Adrenal gland (tissue), 12 donors: ENCODE results near the gene TBC1D2. TPM values are rescaled to one million over a fixed set of nuclear protein-coding genes. Genes with fewer than 3 reads are reported as not detected.

Experiments
- DNase-seq, 7 donors: peaks; one replicate each; pipeline ENCODE4 v3.0.0-alpha.2; 2019 to 2020
- H3K27ac ChIP-seq, 5 donors: fragments of 200-600 bp; sonication (generic) in 4 of 5; 1 replicate in 3 of 5; 2 replicates in 2 of 5; pipeline versions ENCODE4 v1.5.1 to v1.8.0; 2016 to 2020; ENCODE audit warnings: mild to moderate bottlenecking in 1 of 5
- H3K27me3 ChIP-seq: fragments of 200-600 bp; 2 replicates; pipeline ENCODE4 v1.8.0; 2021
- H3K36me3 ChIP-seq, 2 donors: fragments of 200-600 bp; replicated peaks in 1 of 2; 1 replicate in 1 of 2; 2 replicates in 1 of 2; pipeline versions ENCODE4 v1.5.1 to v1.8.0; 2018 to 2022
- H3K4me1 ChIP-seq, 2 donors: fragments of 200-600 bp; replicated peaks in 1 of 2; 1 replicate in 1 of 2; 2 replicates in 1 of 2; pipeline versions ENCODE4 v1.5.1 to v1.8.0; 2018 to 2021
- H3K4me3 ChIP-seq, 4 donors: fragments of 200-600 bp; sonication (generic) in 3 of 4; one replicate each; pipeline ENCODE4 v1.5.1; 2016 to 2018
- H3K9me3 ChIP-seq, 3 donors: fragments of 200-600 bp; sonication (generic) in 1 of 3; replicated peaks in 1 of 3; 1 replicate in 2 of 3; 2 replicates in 1 of 3; pipeline versions ENCODE4 v1.5.1 to v1.8.0; 2016 to 2021
- POLR2A ChIP-seq, 2 donors: fragments of 450-650 bp; IDR thresholded peaks; one replicate each; pipeline ENCODE4 v1.6.1; 2017; ENCODE audit warnings: antibody characterized with exemption in 2 of 2, mild to moderate bottlenecking in 2 of 2, moderate library complexity in 1 of 2
- WGBS, 4 donors: extraction: QIAGEN DNeasy Blood & Tissue Kit in 2 of 4; methylation state at CpG; one replicate each; pipeline versions ENCODE4 v1.1.5 to v1.1.7; 2013 to 2017; 5-methylcytosine and 5-hydroxymethylcytosine counted together
- intact Hi-C, 2 donors: fragments of 100-400 bp; cut with DNase I; formaldehyde crosslinking; loops; one replicate each; pipeline versions ENCODE4 v1.14.1 to v1.15.0; 2022 to 2023
- polyA plus RNA-seq, 3 donors: library from polyadenylated mRNA; stranded (reverse); fragments of 200-250 nt in 2 of 3; fragments of 350-450 nt in 1 of 3; fragmentation: Illumina TruSeq in 1 of 3; extraction: RNeasy Lipid Tissue Mini Kit (QIAGEN cat#74804) in 1 of 3; gene quantifications; one replicate each; pipeline ENCODE4 v1.2.3, GENCODE V29; 2013 to 2014
- total RNA-seq, 9 donors: library from RNA; depleted of rRNA in 4 of 9; stranded (reverse); fragments of >200 nt in 4 of 9; fragments of 120-200 nt in 1 of 9; fragmentation: NEBNext Ultra II Directional in 1 of 9; extraction: Animal tissue kit (Norgen Biotek cat#: 25700) in 1 of 9; gene quantifications; one replicate each; pipeline versions ENCODE4 v1.1.0 to v1.2.4, GENCODE V29; 2013 to 2023
- TF ChIP-seq, protein P1 (sequence below), 6 experiments: fragments of 450-650 bp in 4 of 6; fragments of 200-600 bp in 2 of 6; sonication (generic) in 1 of 6; IDR thresholded peaks; 1 replicate in 5 of 6; 2 replicates in 1 of 6; pipeline versions ENCODE4 v1.5.1 to v1.8.0; 2016 to 2021; ENCODE audit warnings: antibody characterized with exemption in 6 of 6, mild to moderate bottlenecking in 2 of 6, moderate library complexity in 1 of 6
- donor health status: healthy with polysubstance abuse.
- donor health status: Bipolar disorder and iron deficiency.
- donor health status: DM: yes; HTN: yes; CAD: no.
- donor health status: DM: no; HTN: no; CAD: no.
- donor health status: DM: no; HTN: no; CAD: no.
- donor health status: DM: yes; HTN: yes; CAD: no.

The TBC1D2 gene
- total and polyA plus RNA-seq, 12 donors, result 0.67 to 21.9 (median 10.8) TPM

DNA sequence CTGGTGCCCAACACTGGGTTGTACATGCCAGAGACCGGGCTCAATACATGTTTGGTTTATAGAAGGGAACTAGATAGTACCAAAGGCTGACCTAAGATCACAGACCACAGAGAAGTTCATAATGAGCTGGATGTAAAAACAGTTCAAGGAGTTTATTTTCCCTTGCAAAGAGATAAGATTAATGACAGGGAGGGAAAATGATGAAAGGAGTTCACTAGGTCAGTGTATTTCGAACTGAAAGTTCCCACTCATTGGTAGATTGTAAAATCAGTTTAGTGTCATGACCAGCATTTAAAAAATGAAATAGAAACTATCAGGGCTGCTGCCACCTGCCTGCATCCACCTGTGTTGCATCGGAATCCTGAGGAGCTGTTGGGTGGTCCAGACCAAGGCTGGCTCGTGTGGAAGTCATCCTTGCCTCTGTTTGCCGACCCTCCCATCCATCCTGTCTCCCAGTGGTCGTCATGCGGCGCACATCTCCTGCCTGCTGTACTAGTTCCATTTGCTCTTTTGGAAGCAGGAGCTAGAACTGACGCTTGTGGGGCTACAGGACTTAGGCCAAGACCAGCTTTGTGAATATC, 21.1 kb downstream of the TBC1D2 start:
- Histone ChIP-seq H3K27me3 (no peaks in the 10 kb centered on the region), H3K9me3 (no peaks in the 10 kb centered on the region), H3K4me1 (peaks cover 0 to 4% of the 10 kb centered on the region in 2 donors), H3K27ac (no peak overlapping the region), H3K4me3 (no peak overlapping the region), H3K36me3 (no peaks in the 10 kb centered on the region)
- TF ChIP-seq, protein P1, sequence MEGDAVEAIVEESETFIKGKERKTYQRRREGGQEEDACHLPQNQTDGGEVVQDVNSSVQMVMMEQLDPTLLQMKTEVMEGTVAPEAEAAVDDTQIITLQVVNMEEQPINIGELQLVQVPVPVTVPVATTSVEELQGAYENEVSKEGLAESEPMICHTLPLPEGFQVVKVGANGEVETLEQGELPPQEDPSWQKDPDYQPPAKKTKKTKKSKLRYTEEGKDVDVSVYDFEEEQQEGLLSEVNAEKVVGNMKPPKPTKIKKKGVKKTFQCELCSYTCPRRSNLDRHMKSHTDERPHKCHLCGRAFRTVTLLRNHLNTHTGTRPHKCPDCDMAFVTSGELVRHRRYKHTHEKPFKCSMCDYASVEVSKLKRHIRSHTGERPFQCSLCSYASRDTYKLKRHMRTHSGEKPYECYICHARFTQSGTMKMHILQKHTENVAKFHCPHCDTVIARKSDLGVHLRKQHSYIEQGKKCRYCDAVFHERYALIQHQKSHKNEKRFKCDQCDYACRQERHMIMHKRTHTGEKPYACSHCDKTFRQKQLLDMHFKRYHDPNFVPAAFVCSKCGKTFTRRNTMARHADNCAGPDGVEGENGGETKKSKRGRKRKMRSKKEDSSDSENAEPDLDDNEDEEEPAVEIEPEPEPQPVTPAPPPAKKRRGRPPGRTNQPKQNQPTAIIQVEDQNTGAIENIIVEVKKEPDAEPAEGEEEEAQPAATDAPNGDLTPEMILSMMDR (IDR thresholded peaks at IDR 0.05), result no peak
- no peak for TF ChIP-seq POLR2A (IDR thresholded peaks at IDR 0.05)
- 81 to 92% (median 86%) methylated on average over 8 to 9 of the region's 9 CpGs for WGBS, 4 donors
- no peak for DNase-seq
- intact Hi-C loops, result no loop called here

DNA sequence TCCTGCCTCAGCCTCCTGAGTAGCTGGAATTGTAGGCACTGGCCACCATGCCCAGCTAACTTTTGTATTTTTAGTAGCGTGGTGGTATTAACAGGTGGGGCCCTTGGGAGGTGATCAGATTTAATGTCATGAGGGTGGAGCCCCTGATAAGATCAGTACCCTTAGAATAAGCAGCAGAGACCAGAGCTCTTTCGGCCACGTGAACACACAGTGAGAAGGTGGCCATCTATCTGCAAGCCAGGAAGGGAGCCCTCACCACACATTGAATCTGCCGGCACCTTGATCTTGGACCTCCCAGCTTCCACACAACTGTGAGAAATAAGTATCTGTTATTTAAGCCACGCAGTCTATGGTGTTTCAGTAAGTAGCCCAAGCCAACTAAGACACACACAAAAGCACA, 22.5 kb downstream of the TBC1D2 start:
- 93 to 100% (median 99%) methylated on average over 5 of the region's 5 CpGs for WGBS, 4 donors
- H3K27me3 ChIP-seq, result no peaks in the 10 kb centered on the region

DNA sequence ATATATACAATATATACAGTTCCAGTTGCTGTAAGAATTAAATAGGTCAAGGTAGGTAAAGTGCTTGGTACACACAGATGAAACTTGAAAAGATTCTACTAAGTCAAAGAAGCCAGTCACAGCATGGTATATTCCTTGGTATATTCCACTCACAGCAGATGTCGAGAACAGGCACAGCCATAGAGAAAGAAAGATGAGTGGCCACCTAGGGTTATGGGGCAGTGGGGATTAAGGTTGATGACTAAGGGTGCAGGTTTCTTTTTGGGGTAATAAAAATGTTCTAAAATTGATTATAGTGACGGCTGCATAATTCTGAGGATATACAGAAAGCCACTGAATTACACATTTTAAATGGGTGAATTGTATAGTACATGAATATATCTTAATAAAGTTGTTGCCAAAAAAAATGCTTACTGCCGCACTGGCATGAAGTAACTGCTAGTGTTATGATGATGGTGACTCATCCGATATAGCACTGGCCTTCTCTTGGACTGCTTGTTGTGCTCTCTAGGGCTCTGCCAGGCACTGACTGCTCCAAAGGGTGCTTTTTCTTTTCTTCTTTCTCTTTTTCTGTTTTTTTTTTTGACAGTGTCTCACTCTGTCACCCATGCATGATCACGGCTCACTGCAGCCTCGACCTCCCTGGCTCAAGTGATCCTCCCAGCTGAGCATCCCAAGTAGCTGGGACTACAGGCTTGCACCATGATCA, 23.5 kb downstream of the TBC1D2 start:
- DNase-seq, result peak in 6 of 7 donors; percentile 48 to 70 (median 52)
- H3K9me3 ChIP-seq, result no peaks in the 10 kb centered on the region
- WGBS, 4 donors, result 47 to 56% (median 50%) methylated on average over 6 of the region's 6 CpGs
- H3K27ac ChIP-seq, result no peak overlapping the region
- no peak overlapping the region for H3K4me3 ChIP-seq
- TF ChIP-seq, protein P1 (IDR thresholded peaks at IDR 0.05), result no peak
- TF ChIP-seq POLR2A (IDR thresholded peaks at IDR 0.05), result no peak
- no peaks in the 10 kb centered on the region for H3K27me3 ChIP-seq
- intact Hi-C loops, result no loop called here
- H3K36me3 ChIP-seq, result peaks cover 0 to 14% of the 10 kb centered on the region in 2 donors
- peaks cover 0 to 4% of the 10 kb centered on the region in 2 donors for H3K4me1 ChIP-seq

More for the DNA sequence above, 22.5 kb downstream of the TBC1D2 start:
- DNase-seq, result no peak
- intact Hi-C loops, result no loop called here
- H3K36me3 ChIP-seq, result peaks cover 0 to 12% of the 10 kb centered on the region in 2 donors
- H3K4me1 ChIP-seq, result peaks cover 0 to 4% of the 10 kb centered on the region in 2 donors
- H3K27ac ChIP-seq, result no peak overlapping the region
- H3K4me3 ChIP-seq, result no peak overlapping the region
- no peaks in the 10 kb centered on the region for H3K9me3 ChIP-seq
- TF ChIP-seq POLR2A (IDR thresholded peaks at IDR 0.05), result no peak
- TF ChIP-seq, protein P1 (IDR thresholded peaks at IDR 0.05), result no peak

DNA sequence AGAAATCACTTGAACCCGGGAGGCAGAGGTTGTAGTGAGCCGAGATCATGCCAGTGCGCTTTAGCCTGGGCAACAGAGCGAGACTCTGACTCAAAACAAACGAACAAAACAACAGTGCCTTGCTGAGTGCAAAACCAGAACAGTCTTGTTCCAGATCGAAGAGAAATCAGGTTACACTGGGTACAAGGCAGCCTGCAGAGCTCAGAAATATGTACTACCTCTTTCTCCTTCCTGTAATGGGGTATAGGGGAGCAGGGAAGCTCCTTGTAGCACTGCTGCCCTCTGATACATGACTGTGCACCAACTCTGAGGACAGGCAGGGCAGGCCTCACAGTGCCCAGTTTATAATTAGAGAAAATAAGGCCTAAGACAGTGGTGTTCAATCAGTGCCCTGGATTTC, 24.7 kb downstream of the TBC1D2 start:
- peaks cover 0 to 14% of the 10 kb centered on the region in 2 donors for H3K36me3 ChIP-seq
- intact Hi-C loops, result no loop called here
- no peak overlapping the region for H3K4me3 ChIP-seq
- no peaks in the 10 kb centered on the region for H3K9me3 ChIP-seq
- WGBS, 4 donors, result 91 to 95% (median 94%) methylated on average over 6 of the region's 6 CpGs
- DNase-seq, result no peak
- no peak overlapping the region for H3K27ac ChIP-seq
- H3K27me3 ChIP-seq, result no peaks in the 10 kb centered on the region
- no peak for TF ChIP-seq POLR2A (IDR thresholded peaks at IDR 0.05)
- TF ChIP-seq, protein P1 (IDR thresholded peaks at IDR 0.05), result no peak
- peaks cover 0 to 4% of the 10 kb centered on the region in 2 donors for H3K4me1 ChIP-seq
